Bone marrow (tissue), 2 donors: ENCODE results near the gene LRP1B.
"Not testable (repeated sequence)": the region's sequence is repeated elsewhere in the genome, so short reads cannot be mapped to it uniquely, and the experiment has no call there.

Experiments
- DNase-seq, 2 donors: peaks; one replicate each; lab custom pipeline; 2025; lab: John Stamatoyannopoulos, UW

The LRP1B gene

GRCh38 chr2:141889788-141890187, 241.0 kb downstream of the LRP1B start:
- DNase-seq = no peak

GRCh38 chr2:141888987-141889555, 241.7 kb downstream of the LRP1B start:
- DNase-seq = no peak

DNA sequence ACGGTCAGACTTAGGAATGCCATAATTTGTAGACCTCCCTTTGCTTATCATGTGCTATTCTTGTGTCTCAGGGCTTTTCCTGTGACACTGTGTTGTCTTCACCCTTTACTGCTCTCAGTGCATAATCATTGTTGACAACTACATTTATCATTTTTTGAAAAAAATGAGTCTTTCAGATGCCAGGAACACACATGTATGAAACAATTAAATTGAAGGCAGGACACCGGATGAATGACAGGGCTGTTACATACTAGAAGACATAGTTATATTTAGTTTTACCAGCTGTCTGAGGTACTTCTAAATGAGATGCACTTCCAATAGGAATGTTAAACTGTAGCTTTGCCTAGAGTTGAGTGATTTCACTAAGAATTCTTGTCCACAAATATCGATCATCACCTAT, 243.5 kb downstream of the LRP1B start:
- no peak for DNase-seq

DNA sequence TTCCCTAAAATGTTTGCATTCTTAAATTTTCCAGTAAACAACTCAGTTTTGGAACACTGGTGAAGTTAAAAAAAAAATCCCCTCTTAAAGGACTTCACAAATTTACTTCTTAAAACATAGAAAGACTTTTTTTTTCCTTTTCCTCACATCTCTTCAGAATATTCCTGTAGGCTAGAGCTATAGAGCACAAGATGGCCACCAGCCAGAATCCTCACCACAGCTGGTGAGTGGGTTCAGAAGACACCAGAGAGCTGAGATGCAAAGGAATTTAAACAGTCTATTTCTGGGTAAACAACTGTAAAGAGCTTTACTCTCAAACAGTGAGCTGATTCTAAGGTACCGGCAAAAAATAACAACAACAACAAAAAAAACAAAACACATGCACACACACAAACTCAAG, 252.8 kb downstream of the LRP1B start:
- no peak for DNase-seq

- DNase-seq = no peak
Measured at GRCh38 chr2:141871913-141872634, 258.7 kb downstream of the LRP1B start.

- DNase-seq = no peak
Measured at GRCh38 chr2:141869572-141869971, 261.2 kb downstream of the LRP1B start.

- DNase-seq = no peak
Measured at GRCh38 chr2:141863964-141864363, 266.9 kb downstream of the LRP1B start.

GRCh38 chr2:141856215-141856919, 274.4 kb downstream of the LRP1B start:
- no peak for DNase-seq

DNA sequence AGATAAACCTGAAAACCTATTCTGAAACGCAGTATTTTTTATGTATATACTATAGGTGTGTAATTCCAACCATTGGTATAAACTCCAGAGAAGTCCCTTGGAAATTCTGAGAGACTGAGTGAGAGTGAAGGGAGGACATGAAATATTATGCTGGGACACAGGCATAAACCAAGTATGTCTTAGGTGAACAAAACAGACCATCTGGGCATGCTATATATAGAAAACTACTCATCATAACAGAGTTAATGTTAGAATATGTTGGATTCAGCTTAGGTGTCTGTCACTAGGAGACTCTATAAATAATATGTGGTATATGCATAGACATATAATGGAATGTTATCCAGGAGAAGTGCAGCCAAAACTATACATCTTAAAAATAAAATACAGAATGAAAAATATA, 282.6 kb downstream of the LRP1B start:
- DNase-seq = no peak

GRCh38 chr2:141844231-141844630, 286.6 kb downstream of the LRP1B start:
- no peak for DNase-seq

DNA sequence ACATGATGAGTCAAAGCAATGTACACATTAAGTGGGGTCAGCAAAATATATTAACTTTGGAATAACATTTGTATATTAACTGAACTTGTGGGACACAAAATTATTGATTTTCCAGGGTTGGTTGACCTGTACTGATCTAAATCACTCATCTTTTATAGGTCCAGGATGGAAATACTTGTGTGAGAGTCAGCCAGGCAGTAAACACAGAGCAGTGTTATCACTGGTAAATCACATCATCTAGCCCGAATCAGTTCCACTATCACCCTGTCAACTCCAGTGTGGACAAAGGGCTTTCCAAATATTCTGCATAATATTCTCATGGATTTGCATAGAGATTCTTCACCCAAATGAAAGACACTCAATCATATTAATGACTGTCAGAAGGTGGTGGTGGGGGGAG, 295.7 kb downstream of the LRP1B start:
- DNase-seq = no peak

- DNase-seq = no peak
Measured at GRCh38 chr2:141828761-141829160, 302.1 kb downstream of the LRP1B start.

- no peak for DNase-seq
Measured at GRCh38 chr2:141824790-141825189, 306.0 kb downstream of the LRP1B start.

DNA sequence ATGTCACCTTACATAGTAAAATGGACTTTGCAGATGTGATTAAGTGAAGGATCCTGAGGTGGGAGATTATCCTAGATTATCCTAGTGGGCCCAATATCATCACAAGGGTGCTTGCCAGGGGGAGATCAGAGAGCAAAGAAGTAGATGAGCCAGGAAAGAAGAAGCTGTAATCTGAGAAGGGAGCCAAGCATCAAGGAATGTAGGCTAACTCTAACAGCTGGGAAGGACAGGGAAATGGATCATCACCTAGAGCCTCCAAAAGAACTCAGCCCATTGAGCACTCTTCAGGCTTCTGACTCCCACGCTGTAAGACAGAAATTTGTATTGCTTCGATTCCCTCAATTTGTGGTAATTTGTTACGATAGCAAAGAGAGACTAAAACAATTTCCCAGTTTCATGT, 309.9 kb downstream of the LRP1B start:
- DNase-seq = no peak

- not testable (repeated sequence) for DNase-seq
Measured at GRCh38 chr2:141815320-141815719, 315.5 kb downstream of the LRP1B start.

DNA sequence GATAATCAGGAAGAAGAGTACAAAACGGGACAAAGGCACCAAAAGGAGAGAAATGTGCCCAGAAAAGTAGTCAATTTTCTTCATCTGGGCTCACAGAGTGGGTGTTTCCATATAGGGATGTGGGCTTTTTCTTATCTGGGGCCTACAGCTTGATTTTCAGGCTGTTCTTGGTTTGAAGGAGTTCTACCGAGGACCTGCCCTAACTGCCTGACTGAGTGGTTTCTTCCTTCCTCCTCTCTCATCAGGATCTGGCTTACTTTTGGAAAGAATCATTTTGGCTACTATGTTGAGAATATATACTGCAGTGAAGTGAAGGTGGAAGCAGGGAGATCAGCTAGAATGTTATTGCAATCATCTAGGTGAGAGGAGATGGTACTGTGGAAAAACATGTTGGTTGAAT, 316.7 kb downstream of the LRP1B start:
- no peak for DNase-seq

DNA sequence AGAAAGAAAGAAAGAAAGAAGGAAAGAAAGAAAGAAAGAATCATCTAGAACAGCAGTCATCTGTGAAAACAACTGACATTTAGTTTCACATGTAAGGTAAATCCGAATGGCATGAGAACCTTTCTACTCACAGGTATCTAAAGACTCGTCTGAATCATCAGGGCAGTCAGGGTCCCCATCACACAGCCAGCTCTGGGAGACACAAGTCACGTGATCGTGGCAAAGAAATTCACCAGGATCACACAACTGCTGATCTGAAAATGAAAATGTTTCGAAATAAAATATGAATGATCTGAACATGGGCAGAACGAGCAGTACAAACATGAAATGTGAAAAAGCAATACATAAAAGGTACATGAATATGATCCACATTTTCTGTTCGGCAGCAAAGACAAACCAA, 320.7 kb downstream of the LRP1B start:
- no peak for DNase-seq

GRCh38 chr2:141806090-141806489, 324.7 kb downstream of the LRP1B start:
- no peak for DNase-seq

- DNase-seq = no peak
Measured at GRCh38 chr2:141805302-141805701, 325.5 kb downstream of the LRP1B start.

GRCh38 chr2:141796449-141796848, 334.4 kb downstream of the LRP1B start:
- DNase-seq = no peak

DNA sequence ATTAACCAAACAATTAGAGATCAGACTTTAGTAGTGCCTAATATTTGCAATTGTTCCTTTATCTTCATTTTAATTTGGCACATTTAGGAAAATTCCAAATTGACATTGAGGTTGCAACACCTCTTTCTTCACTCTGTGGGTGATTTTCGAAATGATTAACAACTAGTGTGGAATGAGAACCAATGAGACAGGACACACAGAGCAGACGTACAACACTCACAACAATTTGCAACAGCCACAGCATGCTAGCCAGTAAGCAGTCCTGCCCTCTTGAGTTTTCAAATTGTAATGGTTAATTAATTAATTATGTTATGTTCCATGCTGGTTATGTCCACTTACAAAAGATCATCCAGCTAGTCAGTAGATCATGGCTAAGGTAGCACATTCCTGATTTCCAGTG, 339.3 kb downstream of the LRP1B start:
- DNase-seq = no peak

- no peak for DNase-seq
Measured at GRCh38 chr2:141782574-141782973, 348.2 kb downstream of the LRP1B start.

GRCh38 chr2:141778315-141778835, 352.4 kb downstream of the LRP1B start:
- no peak for DNase-seq
